Right cardiac atrium (tissue), 5 donors: Measurements from ENCODE around the gene PPP3R1. TPM values are rescaled to one million over a fixed set of nuclear protein-coding genes. Genes with fewer than 3 reads are reported as not detected.

ENCODE experiments used
- ATAC-seq, 2 donors: fragments of 200-7000 bp; cut with Tn5 transposase; one replicate each; pipeline versions ENCODE4 v1.8.0 to v1.9.1; 2020; ENCODE audit warnings: moderate library complexity in 2 of 2, mild to moderate bottlenecking in 1 of 2
- DNase-seq, 3 donors: peaks; one replicate each; pipeline ENCODE4 v3.0.0-alpha.2; 2020
- H3K27ac ChIP-seq: one replicate; pipeline ENCODE4 v1.5.1; 2013; ENCODE audit warnings: mild to moderate bottlenecking, low read length, control low read depth, moderate library complexity
- H3K27me3 ChIP-seq: one replicate; pipeline ENCODE4 v1.6.1; 2013; ENCODE audit not compliant: control insufficient read depth, insufficient read depth
- H3K4me1 ChIP-seq: one replicate; pipeline ENCODE4 v1.6.1; 2013; ENCODE audit warnings: low read length; ENCODE audit not compliant: control insufficient read depth, insufficient read depth
- H3K4me3 ChIP-seq: one replicate; pipeline ENCODE4 v1.5.1; 2013; ENCODE audit warnings: low read length, control low read depth
- H3K9me3 ChIP-seq: one replicate; pipeline ENCODE4 v1.6.1; 2013; ENCODE audit warnings: low read length; ENCODE audit not compliant: control insufficient read depth
- WGBS: extraction: QIAGEN DNeasy Blood & Tissue Kit; methylation state at CpG from one replicate; pipeline ENCODE4 v1.1.7; 2013; 5-methylcytosine and 5-hydroxymethylcytosine counted together
- intact Hi-C, 4 donors: fragments of 100-400 bp; cut with DNase I; formaldehyde crosslinking; loops; one replicate each; pipeline versions ENCODE4 v1.11.0 to v1.14.0; 2022 to 2023
- polyA plus RNA-seq: library from polyadenylated mRNA; stranded (reverse); fragments of 200-250 nt; gene quantifications from one replicate; pipeline ENCODE4 v1.2.3, GENCODE V29; 2013
- total RNA-seq, 4 donors: library from RNA; stranded (reverse); fragmentation: NEBNext Ultra II Directional; extraction: Animal tissue kit (Norgen Biotek cat#: 25700); gene quantifications; one replicate each; pipeline ENCODE4 v1.2.1, GENCODE V29; 2021
- donor health status: healthy with polysubstance abuse.
- donor health status: DM: no; HTN: yes; CAD: no.
- donor health status: DM: no; HTN: no; CAD: no.
- donor health status: DM: no; HTN: yes; CAD: no; lungs with severe emphysema.
- donor health status: DM: yes; HTN: yes; CAD: no.

Gene PPP3R1
- total and polyA plus RNA-seq, 5 donors = 21.4 to 46.2 (median 41.5) TPM

- peaks cover 4% of the 10 kb centered on the region for H3K4me1 ChIP-seq
- no peaks in the 10 kb centered on the region for H3K9me3 ChIP-seq
- peak; percentile 55 to 83 (median 79) for DNase-seq
- no peak overlapping the region for H3K27ac ChIP-seq
- no peak overlapping the region for H3K4me3 ChIP-seq
- peak; percentile 71 to 78 for ATAC-seq
- 53% methylated on average over 3 of the region's 3 CpGs for WGBS
- H3K27me3 ChIP-seq = no peaks in the 10 kb centered on the region
- intact Hi-C loops = loop anchor here (5.0 to 10.0 kb wide), 3 partner anchors 90 to 163 kb away; no protein-coding TSS in a partner anchor
Observed at GRCh38 chr2:68284896-68285295, 32.6 kb upstream of the PPP3R1 start.

GRCh38 chr2:68283419-68283812, 31.1 kb upstream of the PPP3R1 start:
- DNase-seq = no peak
- no peak overlapping the region for H3K4me3 ChIP-seq

GRCh38 chr2:68282811-68283418, 30.6 kb upstream of the PPP3R1 start:
- DNase-seq (no peak), ATAC-seq (no peak)
- Histone ChIP-seq H3K4me3 (no peak overlapping the region), H3K9me3 (no peaks in the 10 kb centered on the region), H3K4me1 (peaks cover 4% of the 10 kb centered on the region), H3K27me3 (no peaks in the 10 kb centered on the region), H3K27ac (no peak overlapping the region)
- intact Hi-C loops = loop anchor here (5.0 to 10.0 kb wide), 3 partner anchors 88 to 161 kb away; no protein-coding TSS in a partner anchor
- WGBS = 38% methylated on average over 5 of the region's 5 CpGs

More at GRCh38 chr2:68283419-68283812, 31.1 kb upstream of the PPP3R1 start:
- no peak for ATAC-seq
- WGBS = 88% methylated on average over 1 of the region's 1 CpG
- Histone ChIP-seq H3K27ac (no peak overlapping the region), H3K9me3 (no peaks in the 10 kb centered on the region), H3K4me1 (peaks cover 4% of the 10 kb centered on the region), H3K27me3 (no peaks in the 10 kb centered on the region)
- intact Hi-C loops = loop anchor here (5.0 to 10.0 kb wide), 3 partner anchors 89 to 161 kb away; no protein-coding TSS in a partner anchor

GRCh38 chr2:68280796-68281195, 28.5 kb upstream of the PPP3R1 start:
- DNase-seq (no peak), ATAC-seq (no peak)
- intact Hi-C loops = loop anchor here (5.0 to 10.0 kb wide), 3 partner anchors 86 to 158 kb away; no protein-coding TSS in a partner anchor
- H3K4me1 ChIP-seq = no peaks in the 10 kb centered on the region
- H3K4me3 ChIP-seq = no peak overlapping the region
- H3K27me3 ChIP-seq = no peaks in the 10 kb centered on the region
- no peaks in the 10 kb centered on the region for H3K9me3 ChIP-seq
- 89% methylated on average over 1 of the region's 1 CpG for WGBS
- no peak overlapping the region for H3K27ac ChIP-seq

- Histone ChIP-seq H3K27me3 (no peaks in the 10 kb centered on the region), H3K4me1 (no peaks in the 10 kb centered on the region), H3K4me3 (no peak overlapping the region), H3K9me3 (no peaks in the 10 kb centered on the region), H3K27ac (no peak overlapping the region)
- DNase-seq (no peak), ATAC-seq (no peak)
- intact Hi-C loops = loop anchor here (5.0 to 10.0 kb wide), 3 partner anchors 86 to 158 kb away; no protein-coding TSS in a partner anchor
- WGBS = 83% methylated on average over 1 of the region's 1 CpG
Observed at GRCh38 chr2:68280348-68280747, 28.0 kb upstream of the PPP3R1 start.

- no peak for ATAC-seq
Observed at GRCh38 chr2:68279691-68280090, 27.4 kb upstream of the PPP3R1 start.

GRCh38 chr2:68278169-68278568, 25.8 kb upstream of the PPP3R1 start:
- H3K27me3 ChIP-seq = no peaks in the 10 kb centered on the region
- DNase-seq = no peak
- no peak overlapping the region for H3K4me3 ChIP-seq
- WGBS = 96% methylated on average over 1 of the region's 1 CpG
- no peaks in the 10 kb centered on the region for H3K4me1 ChIP-seq
- no peaks in the 10 kb centered on the region for H3K9me3 ChIP-seq
- no peak overlapping the region for H3K27ac ChIP-seq
- ATAC-seq = no peak
- intact Hi-C loops = no loop called here

More at GRCh38 chr2:68279691-68280090, 27.4 kb upstream of the PPP3R1 start:
- Histone ChIP-seq H3K4me1 (no peaks in the 10 kb centered on the region), H3K4me3 (no peak overlapping the region), H3K9me3 (no peaks in the 10 kb centered on the region), H3K27me3 (no peaks in the 10 kb centered on the region), H3K27ac (no peak overlapping the region)
- intact Hi-C loops = loop anchor here (5.0 to 10.0 kb wide), 3 partner anchors 85 to 157 kb away; no protein-coding TSS in a partner anchor
- 85% methylated on average over 4 of the region's 4 CpGs for WGBS
- DNase-seq = no peak

- intact Hi-C loops = no loop called here
- Histone ChIP-seq H3K9me3 (no peaks in the 10 kb centered on the region), H3K27ac (no peak overlapping the region), H3K4me3 (no peak overlapping the region), H3K27me3 (no peaks in the 10 kb centered on the region), H3K4me1 (no peaks in the 10 kb centered on the region)
- ATAC-seq (no peak), DNase-seq (no peak)
- 61% methylated on average over 3 of the region's 3 CpGs for WGBS
Observed at GRCh38 chr2:68274022-68274421, 21.7 kb upstream of the PPP3R1 start.

- H3K9me3 ChIP-seq = no peaks in the 10 kb centered on the region
- no peak overlapping the region for H3K27ac ChIP-seq
- DNase-seq (no peak), ATAC-seq (peak in 1 of 2 donors; percentile 61)
- H3K27me3 ChIP-seq = no peaks in the 10 kb centered on the region
- 68% methylated on average over 2 of the region's 2 CpGs for WGBS
- intact Hi-C loops = no loop called here
- no peaks in the 10 kb centered on the region for H3K4me1 ChIP-seq
- H3K4me3 ChIP-seq = no peak overlapping the region
Observed at GRCh38 chr2:68272246-68272994, 20.1 kb upstream of the PPP3R1 start.

GRCh38 chr2:68266655-68267054, 14.3 kb upstream of the PPP3R1 start:
- no peaks in the 10 kb centered on the region for H3K27me3 ChIP-seq
- H3K27ac ChIP-seq = no peak overlapping the region
- 92% methylated on average over 1 of the region's 1 CpG for WGBS
- H3K4me1 ChIP-seq = no peaks in the 10 kb centered on the region
- no peak overlapping the region for H3K4me3 ChIP-seq
- intact Hi-C loops = no loop called here
- no peaks in the 10 kb centered on the region for H3K9me3 ChIP-seq
- DNase-seq (no peak), ATAC-seq (no peak)

GRCh38 chr2:68263632-68264031, 11.3 kb upstream of the PPP3R1 start:
- Histone ChIP-seq H3K27me3 (no peaks in the 10 kb centered on the region), H3K4me1 (no peaks in the 10 kb centered on the region), H3K4me3 (no peak overlapping the region), H3K27ac (no peak overlapping the region), H3K9me3 (no peaks in the 10 kb centered on the region)
- intact Hi-C loops = no loop called here
- WGBS = 89% methylated on average over 2 of the region's 2 CpGs
- ATAC-seq = no peak
- DNase-seq = no peak
